MCF 10A (cell line): ENCODE results near the gene MAPT. TPM values are rescaled to one million over a fixed set of nuclear protein-coding genes. Genes with fewer than 3 reads are reported as not detected.

Experiments used
- BruUV-seq: library from RNA; stranded (reverse); fragments of 400-500 nt; replicated peaks from 2 replicates; lab custom pipeline; 2021; lab: Mats Ljungman, UMichigan
- CTCF ChIA-PET: fragments of 300-600 bp; sonication (Branson Sonifier 250); formaldehyde crosslinking; extraction: SDS; loops from one replicate; lab custom pipeline; 2021; ENCODE audit warnings: antibody characterized with exemption, inconsistent platforms; lab: Yijun Ruan, JAX
- POLR2A ChIA-PET: fragments of 300-600, 350-650 bp; sonication (Branson Sonifier 250); formaldehyde crosslinking; extraction: SDS; loops from one replicate; lab custom pipeline; 2020; ENCODE audit warnings: antibody characterized with exemption, inconsistent platforms; lab: Yijun Ruan, JAX
- DNase-seq: peaks from one replicate; pipeline ENCODE4 v3.0.0-alpha.2; 2018; ENCODE audit not compliant: unreplicated experiment
- H3K27ac Mint-ChIP-seq: one replicate; pipeline ENCODE4 v1.8.0; 2022; ENCODE audit warnings: mild to moderate bottlenecking, low read depth, mixed read lengths; ENCODE audit not compliant: unreplicated experiment
- H3K27me3 Mint-ChIP-seq: one replicate; pipeline ENCODE4 v1.8.0; 2022; ENCODE audit warnings: mixed read lengths; ENCODE audit not compliant: insufficient read depth, unreplicated experiment
- H3K36me3 Mint-ChIP-seq: one replicate; pipeline ENCODE4 v1.8.0; 2022; ENCODE audit warnings: mild to moderate bottlenecking, moderate library complexity, mixed read lengths; ENCODE audit not compliant: insufficient read depth, unreplicated experiment
- H3K4me1 Mint-ChIP-seq: one replicate; pipeline ENCODE4 v1.8.0; 2022; ENCODE audit warnings: mixed read lengths; ENCODE audit not compliant: insufficient read depth, unreplicated experiment
- H3K4me3 Mint-ChIP-seq: one replicate; pipeline ENCODE4 v1.8.0; 2022; ENCODE audit warnings: mild to moderate bottlenecking, moderate library complexity, mixed read lengths; ENCODE audit not compliant: unreplicated experiment
- H3K9me3 Mint-ChIP-seq: one replicate; pipeline ENCODE4 v1.8.0; 2022; ENCODE audit warnings: mixed read lengths; ENCODE audit not compliant: unreplicated experiment
- CTCF ChIP-seq: fragments of 200-600 bp; IDR thresholded peaks from one replicate; pipeline ENCODE4 v1.8.0; 2022; ENCODE audit warnings: antibody characterized with exemption, mild to moderate bottlenecking; ENCODE audit not compliant: unreplicated experiment
- intact Hi-C: fragments of 100-400 bp; cut with micrococcal nuclease; formaldehyde crosslinking; loops from 2 replicates; pipeline ENCODE4 v1.14.1; 2022
- total RNA-seq: library from RNA; stranded (reverse); gene quantifications from 2 replicates; pipeline ENCODE4 v1.2.3, GENCODE V29; 2022

MAPT gene
- total RNA-seq, 1 experiment from 2014 or later = 0.42 TPM

GRCh38 chr17:45969726-45970125 is 75.4 kb downstream of the MAPT start:
- Mint-ChIP-seq H3K9me3 (peaks cover 11% of the 10 kb centered on the region), H3K27ac (no peak overlapping the region), H3K27me3 (peaks cover 64% of the 10 kb centered on the region), H3K36me3 (no peaks in the 10 kb centered on the region), H3K4me1 (no peaks in the 10 kb centered on the region), H3K4me3 (no peak overlapping the region)
- intact Hi-C loops = no loop called here
- CTCF ChIA-PET = interaction anchor here (0.8 kb wide), 1 partner anchor 74 kb away, joined by 6 read pairs; no protein-coding TSS in a partner anchor
- POLR2A ChIA-PET = interaction anchor here (0.7 kb wide), 1 partner anchor 9 kb away, joined by 3 read pairs; no protein-coding TSS in a partner anchor
- DNase-seq = no peak
- BruUV-seq = no TSS peak
- TF ChIP-seq CTCF = no peak

- peaks cover 71% of the 10 kb centered on the region for H3K27me3 Mint-ChIP-seq
- no peak overlapping the region for H3K4me3 Mint-ChIP-seq
- intact Hi-C loops = no loop called here
- no peak for TF ChIP-seq CTCF
- ChIA-PET CTCF (no interaction called here), POLR2A (interaction anchor here (0.7 kb wide), 1 partner anchor 279 kb away, joined by 3 read pairs; no protein-coding TSS in a partner anchor)
- DNase-seq = no peak
- H3K36me3 Mint-ChIP-seq = no peaks in the 10 kb centered on the region
- no TSS peak for BruUV-seq
- no peaks in the 10 kb centered on the region for H3K4me1 Mint-ChIP-seq
- H3K9me3 Mint-ChIP-seq = peaks cover 11% of the 10 kb centered on the region
- H3K27ac Mint-ChIP-seq = no peak overlapping the region
These were observed 76.3 kb downstream of the MAPT start for GRCh38 chr17:45970659-45971058.

- no TSS peak for BruUV-seq
- no peak overlapping the region for H3K27ac Mint-ChIP-seq
- H3K27me3 Mint-ChIP-seq = peaks cover 69% of the 10 kb centered on the region
- no peak for TF ChIP-seq CTCF
- no peak for DNase-seq
- H3K4me1 Mint-ChIP-seq = no peaks in the 10 kb centered on the region
- peaks cover 11% of the 10 kb centered on the region for H3K9me3 Mint-ChIP-seq
- POLR2A ChIA-PET = no interaction called here
- H3K4me3 Mint-ChIP-seq = no peak overlapping the region
- intact Hi-C loops = no loop called here
- H3K36me3 Mint-ChIP-seq = no peaks in the 10 kb centered on the region
- CTCF ChIA-PET = no interaction called here
These were observed 77.4 kb downstream of the MAPT start for GRCh38 chr17:45971698-45972141.

- POLR2A ChIA-PET = no interaction called here
- H3K4me3 Mint-ChIP-seq = no peak overlapping the region
These were observed 78.2 kb downstream of the MAPT start for GRCh38 chr17:45972531-45972930.

More at GRCh38 chr17:45972531-45972930, 78.2 kb downstream of the MAPT start:
- Mint-ChIP-seq H3K4me1 (no peaks in the 10 kb centered on the region), H3K36me3 (no peaks in the 10 kb centered on the region), H3K27me3 (peaks cover 61% of the 10 kb centered on the region), H3K9me3 (peaks cover 11% of the 10 kb centered on the region), H3K27ac (no peak overlapping the region)
- no peak for TF ChIP-seq CTCF
- no TSS peak for BruUV-seq
- no peak for DNase-seq
- intact Hi-C loops = no loop called here
- CTCF ChIA-PET = interaction anchor here (0.9 kb wide), 1 partner anchor 23 kb away, joined by 3 read pairs; no protein-coding TSS in a partner anchor
